ENCODE data around the gene RABGAP1L. TPM values are rescaled to one million over a fixed set of nuclear protein-coding genes. Genes with fewer than 3 reads are reported as not detected.
"Not testable (repeated sequence)": the region's sequence is repeated elsewhere in the genome, so short reads cannot be mapped to it uniquely, and the experiment has no call there.

RABGAP1L gene
- total RNA-seq, 1 donor from 2014 or later, result 46.0 TPM

- Histone ChIP-seq H3F3A (ENCODE audit: low read depth) (no peaks in the 10 kb centered on the region), H3K4me3 (no peak overlapping the region), H4K20me1 (ENCODE audit: low read depth) (no peaks in the 10 kb centered on the region), H3K9ac (no peak overlapping the region), H3K79me2 (ENCODE audit: low read depth) (no peaks in the 10 kb centered on the region), H3K9me3 (ENCODE audit: low read depth) (no peaks in the 10 kb centered on the region), H2AFZ (replicated peaks) (no peak overlapping the region), H3K27me3 (no peaks in the 10 kb centered on the region), H3K4me1 (no peaks in the 10 kb centered on the region), H3K36me3 (no peaks in the 10 kb centered on the region), H3K4me2 (no peak overlapping the region), H3K27ac (no peak overlapping the region)
- H3K9me3 Mint-ChIP-seq, result no peaks in the 10 kb centered on the region
- DNase-seq (ENCODE audit: low spot score), result no peak
- H3K36me3 Mint-ChIP-seq, result no peaks in the 10 kb centered on the region
- TF ChIP-seq EZH2phosphoT487 (IDR thresholded peaks at IDR 0.05), result no peak
- TF ChIP-seq EZH2 (IDR thresholded peaks at IDR 0.05), result no peak
- TF ChIP-seq CTCF (IDR thresholded peaks at IDR 0.05), result no peak
- H3K27ac Mint-ChIP-seq, result no peak overlapping the region
- H3K4me1 Mint-ChIP-seq, result peaks cover 3% of the 10 kb centered on the region
- no peaks in the 10 kb centered on the region for H3K27me3 Mint-ChIP-seq (ENCODE audit: insufficient read depth, low read depth)
- H3K4me3 Mint-ChIP-seq, result no peak overlapping the region
Observed at GRCh38 chr1:174703309-174703708, 544.0 kb downstream of the RABGAP1L start.

GRCh38 chr1:174704300-174704699 lies 545.0 kb downstream of the RABGAP1L start:
- Mint-ChIP-seq H3K27me3 (ENCODE audit: insufficient read depth, low read depth) (peaks cover under 1% of the 10 kb centered on the region), H3K27ac (no peak overlapping the region), H3K4me1 (peaks cover 3% of the 10 kb centered on the region), H3K9me3 (no peaks in the 10 kb centered on the region), H3K4me3 (no peak overlapping the region), H3K36me3 (no peaks in the 10 kb centered on the region)
- no peaks in the 10 kb centered on the region for H3K4me1 ChIP-seq
- no peaks in the 10 kb centered on the region for H4K20me1 ChIP-seq (ENCODE audit: low read depth)
- H3K79me2 ChIP-seq (ENCODE audit: low read depth), result no peaks in the 10 kb centered on the region
- H3F3A ChIP-seq (ENCODE audit: low read depth), result no peaks in the 10 kb centered on the region
- H2AFZ ChIP-seq (replicated peaks), result no peak overlapping the region
- no peak overlapping the region for H3K4me3 ChIP-seq
- TF ChIP-seq EZH2phosphoT487 (IDR thresholded peaks at IDR 0.05), result no peak
- no peak for TF ChIP-seq CTCF (IDR thresholded peaks at IDR 0.05)
- no peak for TF ChIP-seq EZH2 (IDR thresholded peaks at IDR 0.05)
- H3K27me3 ChIP-seq, result no peaks in the 10 kb centered on the region
- no peak overlapping the region for H3K9ac ChIP-seq
- no peak for DNase-seq (ENCODE audit: low spot score)
- H3K4me2 ChIP-seq, result no peak overlapping the region
- no peaks in the 10 kb centered on the region for H3K9me3 ChIP-seq (ENCODE audit: low read depth)
- no peak overlapping the region for H3K27ac ChIP-seq
- H3K36me3 ChIP-seq, result no peaks in the 10 kb centered on the region

- H3K4me2 ChIP-seq, result no peak overlapping the region
- no peaks in the 10 kb centered on the region for H3K36me3 ChIP-seq
- no peaks in the 10 kb centered on the region for H3F3A ChIP-seq (ENCODE audit: low read depth)
- no peaks in the 10 kb centered on the region for H3K4me1 ChIP-seq
- TF ChIP-seq CTCF (IDR thresholded peaks at IDR 0.05), result no peak
- TF ChIP-seq EZH2 (IDR thresholded peaks at IDR 0.05), result no peak
- no peak for TF ChIP-seq EZH2phosphoT487 (IDR thresholded peaks at IDR 0.05)
- H3K27me3 ChIP-seq, result no peaks in the 10 kb centered on the region
- no peak overlapping the region for H3K4me3 ChIP-seq
- H3K36me3 Mint-ChIP-seq, result no peaks in the 10 kb centered on the region
- no peaks in the 10 kb centered on the region for H4K20me1 ChIP-seq (ENCODE audit: low read depth)
- H3K79me2 ChIP-seq (ENCODE audit: low read depth), result no peaks in the 10 kb centered on the region
- H3K4me1 Mint-ChIP-seq, result no peaks in the 10 kb centered on the region
- no peaks in the 10 kb centered on the region for H3K9me3 ChIP-seq (ENCODE audit: low read depth)
- H3K27ac ChIP-seq, result no peak overlapping the region
- H3K9ac ChIP-seq, result no peak overlapping the region
- H3K27ac Mint-ChIP-seq, result no peak overlapping the region
- H3K4me3 Mint-ChIP-seq, result no peak overlapping the region
- peaks cover 4% of the 10 kb centered on the region for H3K9me3 Mint-ChIP-seq
- no peak for DNase-seq (ENCODE audit: low spot score)
- peaks cover 2% of the 10 kb centered on the region for H3K27me3 Mint-ChIP-seq (ENCODE audit: insufficient read depth, low read depth)
- no peak overlapping the region for H2AFZ ChIP-seq (replicated peaks)
Observed at GRCh38 chr1:174710868-174711845, 551.8 kb downstream of the RABGAP1L start.

GRCh38 chr1:174711848-174712247 lies 552.5 kb downstream of the RABGAP1L start:
- H3F3A ChIP-seq (ENCODE audit: low read depth); H3K4me3 Mint-ChIP-seq; H3K36me3 Mint-ChIP-seq; H3K27me3 ChIP-seq; H3K4me2 ChIP-seq; H2AFZ ChIP-seq (replicated peaks); H3K27me3 Mint-ChIP-seq (ENCODE audit: insufficient read depth, low read depth); H3K36me3 ChIP-seq; H3K9me3 Mint-ChIP-seq; H3K27ac ChIP-seq; H3K9ac ChIP-seq; H3K9me3 ChIP-seq (ENCODE audit: low read depth); H3K79me2 ChIP-seq (ENCODE audit: low read depth); DNase-seq (ENCODE audit: low spot score); H3K27ac Mint-ChIP-seq; H3K4me3 ChIP-seq; H4K20me1 ChIP-seq (ENCODE audit: low read depth); H3K4me1 ChIP-seq; H3K4me1 Mint-ChIP-seq: not testable (repeated sequence)
